ENCODE results near the gene SLC10A4.

SLC10A4 gene

GRCh38 chr4:48445704-48446103 lies 37.4 kb upstream of the SLC10A4 start:
- Histone ChIP-seq H2AFZ (ENCODE audit: low read length) (no peak overlapping the region), H3K36me3 (replicated peaks; ENCODE audit: insufficient read depth, low read length) (no peaks in the 10 kb centered on the region), H3K9me3 (replicated peaks; ENCODE audit: insufficient read depth, low read length) (no peaks in the 10 kb centered on the region), H3K4me3 (ENCODE audit: low read length) (no peak overlapping the region), H3F3A (ENCODE audit: insufficient read depth, low read length) (no peaks in the 10 kb centered on the region), H3K27ac (ENCODE audit: low read length) (no peak overlapping the region), H3K79me2 (ENCODE audit: low read length) (no peaks in the 10 kb centered on the region), H3K4me1 (ENCODE audit: low read length) (no peaks in the 10 kb centered on the region), H3K9ac (ENCODE audit: low read length) (no peak overlapping the region), H3K9me2 (replicated peaks; ENCODE audit: insufficient read depth, low read length) (no peaks in the 10 kb centered on the region), H3K27me3 (replicated peaks; ENCODE audit: insufficient read depth, low read length) (no peaks in the 10 kb centered on the region), H4K20me1 (ENCODE audit: insufficient read depth, low read length) (no peaks in the 10 kb centered on the region), H3K4me2 (ENCODE audit: low read depth, low read length) (no peak overlapping the region)
- DNase-seq, result peak; percentile 18
- TF ChIP-seq EZH2phosphoT487 (IDR thresholded peaks at IDR 0.05; ENCODE audit: low read length) (no peak), CTCF (IDR thresholded peaks at IDR 0.05; ENCODE audit: low read length) (no peak), EZH2 (optimal IDR thresholded peaks at IDR 0.05; ENCODE audit: low read depth, low read length) (no peak)

- Histone ChIP-seq H3F3A (ENCODE audit: insufficient read depth, low read length) (no peaks in the 10 kb centered on the region), H3K4me2 (ENCODE audit: low read depth, low read length) (no peak overlapping the region), H3K9me3 (replicated peaks; ENCODE audit: insufficient read depth, low read length) (no peaks in the 10 kb centered on the region), H3K79me2 (ENCODE audit: low read length) (no peaks in the 10 kb centered on the region), H3K36me3 (replicated peaks; ENCODE audit: insufficient read depth, low read length) (no peaks in the 10 kb centered on the region), H3K27ac (ENCODE audit: low read length) (no peak overlapping the region), H3K9ac (ENCODE audit: low read length) (no peak overlapping the region), H3K9me2 (replicated peaks; ENCODE audit: insufficient read depth, low read length) (no peaks in the 10 kb centered on the region), H4K20me1 (ENCODE audit: insufficient read depth, low read length) (no peaks in the 10 kb centered on the region), H3K4me3 (ENCODE audit: low read length) (no peak overlapping the region), H2AFZ (ENCODE audit: low read length) (no peak overlapping the region), H3K27me3 (replicated peaks; ENCODE audit: insufficient read depth, low read length) (no peaks in the 10 kb centered on the region), H3K4me1 (ENCODE audit: low read length) (no peaks in the 10 kb centered on the region)
- DNase-seq, result no peak
- TF ChIP-seq EZH2phosphoT487 (IDR thresholded peaks at IDR 0.05; ENCODE audit: low read length), result no peak
- no peak for TF ChIP-seq EZH2 (optimal IDR thresholded peaks at IDR 0.05; ENCODE audit: low read depth, low read length)
- TF ChIP-seq CTCF (IDR thresholded peaks at IDR 0.05; ENCODE audit: low read length), result no peak
Observed at GRCh38 chr4:48446642-48447041, 36.5 kb upstream of the SLC10A4 start.

GRCh38 chr4:48449151-48449550 lies 34.0 kb upstream of the SLC10A4 start:
- Histone ChIP-seq H3F3A (ENCODE audit: insufficient read depth, low read length) (no peaks in the 10 kb centered on the region), H3K27ac (ENCODE audit: low read length) (no peak overlapping the region), H3K79me2 (ENCODE audit: low read length) (no peaks in the 10 kb centered on the region), H3K4me1 (ENCODE audit: low read length) (no peaks in the 10 kb centered on the region), H2AFZ (ENCODE audit: low read length) (no peak overlapping the region), H3K9ac (ENCODE audit: low read length) (no peak overlapping the region), H3K4me2 (ENCODE audit: low read depth, low read length) (no peak overlapping the region), H3K36me3 (replicated peaks; ENCODE audit: insufficient read depth, low read length) (no peaks in the 10 kb centered on the region), H3K9me2 (replicated peaks; ENCODE audit: insufficient read depth, low read length) (no peaks in the 10 kb centered on the region), H4K20me1 (ENCODE audit: insufficient read depth, low read length) (no peaks in the 10 kb centered on the region), H3K9me3 (replicated peaks; ENCODE audit: insufficient read depth, low read length) (no peaks in the 10 kb centered on the region), H3K27me3 (replicated peaks; ENCODE audit: insufficient read depth, low read length) (no peaks in the 10 kb centered on the region), H3K4me3 (ENCODE audit: low read length) (no peak overlapping the region)
- no peak for DNase-seq
- TF ChIP-seq CTCF (IDR thresholded peaks at IDR 0.05; ENCODE audit: low read length) (no peak), EZH2 (optimal IDR thresholded peaks at IDR 0.05; ENCODE audit: low read depth, low read length) (no peak), EZH2phosphoT487 (IDR thresholded peaks at IDR 0.05; ENCODE audit: low read length) (no peak)
